GM19035 (cell line): ENCODE data around the gene NES.

Experiments used
- ATAC-seq: cut with Tn5 transposase; IDR thresholded peaks from one replicate; pipeline ENCODE4 v1.9.1; 2021; ENCODE audit not compliant: unreplicated experiment

Gene NES

GRCh38 chr1:156704166-156704711, 27.0 kb upstream of the NES start:
- no peak for ATAC-seq

- ATAC-seq, result no peak
These were observed 26.5 kb upstream of the NES start for GRCh38 chr1:156703741-156704140.

GRCh38 chr1:156703336-156703735, 26.1 kb upstream of the NES start:
- no peak for ATAC-seq

GRCh38 chr1:156700736-156701531, 23.7 kb upstream of the NES start:
- no peak for ATAC-seq

- no peak for ATAC-seq
These were observed 21.8 kb upstream of the NES start for GRCh38 chr1:156698995-156699394.

- no peak for ATAC-seq
These were observed 20.3 kb upstream of the NES start for GRCh38 chr1:156697481-156697880.

- no peak for ATAC-seq
These were observed 19.5 kb upstream of the NES start for GRCh38 chr1:156696755-156697154.

GRCh38 chr1:156694690-156694962, 17.4 kb upstream of the NES start:
- ATAC-seq, result no peak

GRCh38 chr1:156693848-156694689, 16.9 kb upstream of the NES start:
- no peak for ATAC-seq

- no peak for ATAC-seq
These were observed 16.0 kb upstream of the NES start for GRCh38 chr1:156692925-156693847.

- no peak for ATAC-seq
These were observed 15.3 kb upstream of the NES start for GRCh38 chr1:156692441-156692924.

- no peak for ATAC-seq
These were observed 14.6 kb upstream of the NES start for GRCh38 chr1:156691665-156692440.

GRCh38 chr1:156691191-156691590, 14.0 kb upstream of the NES start:
- ATAC-seq, result no peak

GRCh38 chr1:156690675-156691036, 13.4 kb upstream of the NES start:
- ATAC-seq, result no peak

- ATAC-seq, result no peak
These were observed 12.9 kb upstream of the NES start for GRCh38 chr1:156689953-156690674.

- no peak for ATAC-seq
These were observed 12.1 kb upstream of the NES start for GRCh38 chr1:156689035-156689952.

- no peak for ATAC-seq
These were observed 7.1 kb upstream of the NES start for GRCh38 chr1:156684227-156684782.

GRCh38 chr1:156682166-156682890, 5.1 kb upstream of the NES start:
- ATAC-seq, result no peak
